ENCODE results near the gene AGAP2. TPM values are rescaled to one million over a fixed set of nuclear protein-coding genes. Genes with fewer than 3 reads are reported as not detected.

AGAP2 gene
- total RNA-seq, 4 donors from 2014 or later: 0.29 to 6.3 (median 2.6) TPM

DNA sequence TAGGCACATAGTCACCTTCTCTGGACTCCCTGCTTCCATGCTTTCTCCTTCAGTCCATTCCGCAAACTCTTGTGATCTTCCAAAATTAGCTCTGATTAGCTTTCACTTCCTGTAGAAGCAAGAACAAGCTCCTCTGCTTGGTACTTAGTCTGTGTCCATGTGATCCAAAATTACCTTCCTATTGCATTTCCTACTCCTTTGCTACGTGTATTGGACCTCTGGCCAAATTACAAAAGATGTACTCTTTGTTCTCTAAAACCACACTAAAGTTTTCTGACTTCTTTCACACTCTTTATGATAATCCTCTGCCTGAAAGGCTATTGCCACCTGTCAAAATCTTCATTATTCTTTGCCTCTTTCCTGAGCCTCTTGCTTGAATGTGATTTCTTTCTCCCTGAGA lies 43.3 kb upstream of the AGAP2 start:
- no peak for DNase-seq
- no peak for TF ChIP-seq POLR2A (IDR thresholded peaks at IDR 0.05)
- TF ChIP-seq, protein P1, sequence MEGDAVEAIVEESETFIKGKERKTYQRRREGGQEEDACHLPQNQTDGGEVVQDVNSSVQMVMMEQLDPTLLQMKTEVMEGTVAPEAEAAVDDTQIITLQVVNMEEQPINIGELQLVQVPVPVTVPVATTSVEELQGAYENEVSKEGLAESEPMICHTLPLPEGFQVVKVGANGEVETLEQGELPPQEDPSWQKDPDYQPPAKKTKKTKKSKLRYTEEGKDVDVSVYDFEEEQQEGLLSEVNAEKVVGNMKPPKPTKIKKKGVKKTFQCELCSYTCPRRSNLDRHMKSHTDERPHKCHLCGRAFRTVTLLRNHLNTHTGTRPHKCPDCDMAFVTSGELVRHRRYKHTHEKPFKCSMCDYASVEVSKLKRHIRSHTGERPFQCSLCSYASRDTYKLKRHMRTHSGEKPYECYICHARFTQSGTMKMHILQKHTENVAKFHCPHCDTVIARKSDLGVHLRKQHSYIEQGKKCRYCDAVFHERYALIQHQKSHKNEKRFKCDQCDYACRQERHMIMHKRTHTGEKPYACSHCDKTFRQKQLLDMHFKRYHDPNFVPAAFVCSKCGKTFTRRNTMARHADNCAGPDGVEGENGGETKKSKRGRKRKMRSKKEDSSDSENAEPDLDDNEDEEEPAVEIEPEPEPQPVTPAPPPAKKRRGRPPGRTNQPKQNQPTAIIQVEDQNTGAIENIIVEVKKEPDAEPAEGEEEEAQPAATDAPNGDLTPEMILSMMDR (IDR thresholded peaks at IDR 0.05): no peak
- Histone ChIP-seq H3K27ac (no peak overlapping the region), H3K36me3 (no peaks in the 10 kb centered on the region), H3K9me3 (no peaks in the 10 kb centered on the region), H3K4me3 (no peak overlapping the region), H3K4me1 (no peaks in the 10 kb centered on the region), H3K27me3 (no peaks in the 10 kb centered on the region)
- intact Hi-C loops (cut with DNase I; ENCODE audit: low total_unique reads): no loop called here

DNA sequence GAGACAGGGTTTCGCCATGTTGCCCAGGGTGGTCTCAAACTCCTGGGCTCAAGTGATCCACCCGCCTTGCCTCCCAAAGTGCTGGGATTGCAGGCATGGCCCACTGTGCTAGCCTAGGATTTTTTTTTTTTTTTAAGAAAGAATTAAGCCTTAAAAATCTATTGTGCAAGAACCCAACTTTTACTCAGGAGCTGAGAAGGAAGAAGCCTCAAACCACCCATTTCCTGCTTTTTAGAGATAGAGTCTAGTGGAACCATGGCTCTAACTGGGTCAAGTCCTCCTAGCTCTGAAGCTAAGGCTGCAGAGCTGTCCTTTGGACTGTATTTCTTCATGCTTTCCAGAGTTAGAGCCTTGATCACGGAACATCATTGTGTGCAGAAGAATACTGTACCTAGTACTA lies 42.7 kb upstream of the AGAP2 start:
- no peaks in the 10 kb centered on the region for H3K27me3 ChIP-seq
- TF ChIP-seq, protein P1 (IDR thresholded peaks at IDR 0.05): no peak
- no peak for TF ChIP-seq POLR2A (IDR thresholded peaks at IDR 0.05)
- intact Hi-C loops (cut with DNase I; ENCODE audit: low total_unique reads): no loop called here
- no peak overlapping the region for H3K4me3 ChIP-seq
- H3K27ac ChIP-seq: no peak overlapping the region
- no peaks in the 10 kb centered on the region for H3K4me1 ChIP-seq
- H3K36me3 ChIP-seq: no peaks in the 10 kb centered on the region
- H3K9me3 ChIP-seq: no peaks in the 10 kb centered on the region
- no peak for DNase-seq

DNA sequence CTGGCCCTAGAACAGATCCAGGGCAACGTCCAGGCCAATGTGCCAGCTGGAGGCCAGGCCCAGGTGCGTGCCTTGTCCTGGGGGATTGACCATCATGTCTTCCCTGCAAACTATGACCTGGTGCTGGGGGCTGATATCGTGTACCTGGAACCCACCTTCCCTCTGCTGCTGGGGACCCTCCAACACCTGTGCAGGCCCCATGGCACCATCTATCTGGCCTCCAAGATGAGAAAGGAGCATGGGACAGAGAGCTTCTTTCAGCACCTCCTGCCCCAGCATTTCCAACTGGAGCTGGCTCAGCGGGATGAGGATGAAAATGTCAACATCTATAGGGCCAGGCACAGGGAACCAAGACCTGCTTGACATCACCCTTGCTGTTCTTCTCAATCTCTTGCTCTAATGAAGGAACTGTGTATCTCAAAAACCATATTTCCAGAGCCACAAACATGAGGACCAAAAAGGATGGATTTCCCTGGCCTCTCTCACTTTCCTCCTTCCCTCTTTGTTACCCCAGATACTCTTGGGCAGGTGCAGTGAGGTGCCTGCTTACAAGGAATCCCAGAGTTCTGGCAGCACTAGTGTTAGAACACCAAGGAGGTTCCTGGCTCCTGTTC lies 41.8 kb upstream of the AGAP2 start:
- intact Hi-C loops (cut with DNase I; ENCODE audit: low total_unique reads): no loop called here
- H3K9me3 ChIP-seq: no peaks in the 10 kb centered on the region
- no peak for DNase-seq

DNA sequence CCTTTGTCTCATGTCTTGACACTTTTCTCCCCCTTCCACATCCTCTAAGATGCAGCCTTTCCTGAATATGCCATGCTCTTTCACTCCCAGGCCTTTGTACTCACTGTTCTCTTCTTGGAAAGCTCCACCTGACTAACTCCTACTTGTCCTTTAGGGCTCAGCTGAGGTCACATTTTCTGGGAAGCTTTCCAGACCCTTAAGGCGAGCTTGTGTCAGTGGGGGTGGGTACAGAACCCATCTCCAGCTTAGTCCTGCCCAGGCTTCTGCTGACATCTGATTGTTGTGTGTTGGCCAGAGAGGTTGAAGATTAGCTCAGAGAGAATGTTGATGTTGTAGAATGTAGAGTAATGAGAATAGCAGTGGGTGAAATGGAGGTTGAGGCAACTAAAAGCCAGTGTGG lies 41.2 kb upstream of the AGAP2 start:
- TF ChIP-seq, protein P1 (IDR thresholded peaks at IDR 0.05): no peak
- no peak for TF ChIP-seq POLR2A (IDR thresholded peaks at IDR 0.05)
- no peaks in the 10 kb centered on the region for H3K9me3 ChIP-seq
- no peak overlapping the region for H3K27ac ChIP-seq
- DNase-seq: no peak
- intact Hi-C loops (cut with DNase I; ENCODE audit: low total_unique reads): no loop called here
- no peaks in the 10 kb centered on the region for H3K27me3 ChIP-seq
- H3K4me1 ChIP-seq: no peaks in the 10 kb centered on the region
- no peaks in the 10 kb centered on the region for H3K36me3 ChIP-seq
- no peak overlapping the region for H3K4me3 ChIP-seq

More for the DNA sequence above, 41.8 kb upstream of the AGAP2 start:
- TF ChIP-seq, protein P1 (IDR thresholded peaks at IDR 0.05): no peak
- TF ChIP-seq POLR2A (IDR thresholded peaks at IDR 0.05): no peak
- Histone ChIP-seq H3K27ac (no peak overlapping the region), H3K36me3 (no peaks in the 10 kb centered on the region), H3K4me1 (no peaks in the 10 kb centered on the region), H3K27me3 (no peaks in the 10 kb centered on the region), H3K4me3 (no peak overlapping the region)

DNA sequence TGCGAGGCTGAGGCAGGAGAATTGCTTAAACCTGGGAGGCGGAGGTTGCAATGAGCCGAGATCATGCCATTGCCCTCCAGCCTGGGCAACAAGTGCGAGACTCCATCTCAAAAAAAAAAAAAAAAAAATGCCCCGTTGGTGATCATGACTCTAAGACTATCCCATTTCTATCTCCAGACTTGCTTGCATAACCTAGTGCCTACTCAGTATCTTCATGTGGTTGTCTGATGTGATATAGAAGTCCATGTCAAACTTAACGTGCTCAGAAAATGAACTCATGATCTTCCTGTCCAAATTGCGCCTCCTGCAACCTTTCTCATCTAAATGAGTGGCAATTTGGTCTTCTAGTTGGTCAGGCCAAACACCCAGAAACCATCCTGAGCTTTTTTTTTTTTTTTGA lies 39.4 kb upstream of the AGAP2 start:
- no peak overlapping the region for H3K27ac ChIP-seq
- TF ChIP-seq, protein P1 (IDR thresholded peaks at IDR 0.05): no peak
- TF ChIP-seq POLR2A (IDR thresholded peaks at IDR 0.05): no peak
- no peak for DNase-seq
- no peaks in the 10 kb centered on the region for H3K9me3 ChIP-seq
- no peak overlapping the region for H3K4me3 ChIP-seq
- intact Hi-C loops (cut with DNase I; ENCODE audit: low total_unique reads): no loop called here
- no peaks in the 10 kb centered on the region for H3K27me3 ChIP-seq
- peaks cover 0 to 5% of the 10 kb centered on the region in 2 donors for H3K4me1 ChIP-seq
- H3K36me3 ChIP-seq: no peaks in the 10 kb centered on the region
